Esophagus squamous epithelium (tissue), 5 donors: ENCODE measurements around the gene SGSM1. TPM values are rescaled to one million over a fixed set of nuclear protein-coding genes. Genes with fewer than 3 reads are reported as not detected.

Experiments
- DNase-seq: peaks from one replicate; lab custom pipeline; 2025; lab: John Stamatoyannopoulos, UW
- H3K27ac ChIP-seq, 4 donors: fragments of 200-600 bp; sonication (generic); one replicate each; pipeline ENCODE4 v1.5.1; 2016 to 2019; ENCODE audit warnings: mild to moderate bottlenecking in 1 of 4
- H3K27me3 ChIP-seq, 4 donors: fragments of 200-600 bp; sonication (generic); 1 replicate in 3 of 4; 2 replicates in 1 of 4; pipeline versions ENCODE4 v1.5.1 to v1.6.0; 2017 to 2021; ENCODE audit warnings: antibody characterized with exemption in 1 of 4
- H3K36me3 ChIP-seq, 3 donors: fragments of 200-600 bp; sonication (generic); one replicate each; pipeline ENCODE4 v1.5.1; 2016 to 2019
- H3K4me1 ChIP-seq, 3 donors: fragments of 200-600 bp; sonication (generic); one replicate each; pipeline ENCODE4 v1.5.1; 2017 to 2019
- H3K4me3 ChIP-seq, 4 donors: fragments of 200-600 bp; sonication (generic); 1 replicate in 3 of 4; 2 replicates in 1 of 4; pipeline ENCODE4 v1.5.1; 2016 to 2019; ENCODE audit warnings: mild to moderate bottlenecking in 2 of 4, moderate library complexity in 1 of 4
- H3K9me3 ChIP-seq, 3 donors: fragments of 200-600 bp; sonication (generic); one replicate each; pipeline ENCODE4 v1.5.1; 2016 to 2019
- CTCF ChIP-seq, 6 experiments: fragments of 450-650 bp in 4 of 6; fragments of 200-600 bp in 2 of 6; sonication (generic) in 2 of 6; IDR thresholded peaks; one replicate each; pipeline ENCODE4 v1.5.1; 2016 to 2019; ENCODE audit warnings: antibody characterized with exemption in 6 of 6, mild to moderate bottlenecking in 4 of 6, moderate library complexity in 4 of 6
- POLR2A ChIP-seq, 4 donors: fragments of 450-650 bp; IDR thresholded peaks; one replicate each; pipeline ENCODE4 v1.6.1; 2017; ENCODE audit warnings: antibody characterized with exemption in 4 of 4, mild to moderate bottlenecking in 4 of 4, moderate library complexity in 3 of 4
- WGBS, 2 donors: methylation state at CpG; one replicate each; pipeline ENCODE4 v1.1.5; 2018; 5-methylcytosine and 5-hydroxymethylcytosine counted together
- intact Hi-C: fragments of 100-400 bp; cut with DNase I; formaldehyde crosslinking; loops from one replicate; pipeline ENCODE4 v1.15.0; 2022
- total RNA-seq, 4 donors: library from RNA; depleted of rRNA; stranded (reverse); fragments of >200 nt; gene quantifications; one replicate each; pipeline ENCODE4 v1.1.0, GENCODE V29; 2016
- donor health status: DM: yes; HTN: yes; CAD: no.

SGSM1 gene
- total RNA-seq, 4 donors from 2014 or later: 0.09 to 0.57 (median 0.18) TPM

- no peak for DNase-seq
- H3K4me1 ChIP-seq: no peaks in the 10 kb centered on the region
- H3K9me3 ChIP-seq: no peaks in the 10 kb centered on the region
- H3K4me3 ChIP-seq: no peak overlapping the region
- no peaks in the 10 kb centered on the region for H3K27me3 ChIP-seq
- intact Hi-C loops: no loop called here
- 53 to 74% methylated on average over 3 of the region's 4 CpGs for WGBS, 2 donors
- TF ChIP-seq POLR2A (IDR thresholded peaks at IDR 0.05) (no peak), CTCF (IDR thresholded peaks at IDR 0.05) (no peak)
- H3K27ac ChIP-seq: no peak overlapping the region
- H3K36me3 ChIP-seq: no peaks in the 10 kb centered on the region
Measured at GRCh38 chr22:24875862-24876506, 70.0 kb downstream of the SGSM1 start.

DNA sequence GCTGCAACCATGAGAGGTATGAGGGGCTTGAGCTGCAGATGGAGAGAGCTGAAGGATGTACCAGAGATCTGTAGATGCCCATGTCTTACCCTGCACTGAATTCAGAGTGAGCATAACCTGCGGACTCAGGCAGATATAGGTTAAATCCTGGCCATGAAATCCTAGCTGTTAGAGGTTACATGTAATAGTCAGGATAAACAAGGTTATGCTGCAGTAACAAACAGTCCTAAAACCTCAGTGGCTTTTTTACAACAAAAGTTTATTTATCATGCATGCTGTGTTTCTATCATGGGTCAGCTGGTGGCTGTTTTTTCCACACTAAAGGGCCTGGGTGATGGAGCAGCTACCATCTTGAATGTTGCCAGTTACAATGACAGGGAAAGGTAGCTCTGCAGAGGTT is 70.7 kb downstream of the SGSM1 start:
- Histone ChIP-seq H3K4me3 (no peak overlapping the region), H3K27me3 (no peaks in the 10 kb centered on the region), H3K4me1 (no peaks in the 10 kb centered on the region), H3K27ac (no peak overlapping the region), H3K36me3 (no peaks in the 10 kb centered on the region), H3K9me3 (no peaks in the 10 kb centered on the region)
- no peak for DNase-seq
- 100% methylated on average over 1 of the region's 1 CpG for WGBS, 2 donors
- intact Hi-C loops: no loop called here
- TF ChIP-seq POLR2A (IDR thresholded peaks at IDR 0.05): no peak
- TF ChIP-seq CTCF (IDR thresholded peaks at IDR 0.05): no peak

GRCh38 chr22:24878969-24879368 is 73.0 kb downstream of the SGSM1 start:
- no peak for DNase-seq
- no peak for TF ChIP-seq POLR2A (IDR thresholded peaks at IDR 0.05)
- TF ChIP-seq CTCF (IDR thresholded peaks at IDR 0.05): no peak
- 81 to 94% methylated on average over 2 of the region's 2 CpGs for WGBS, 2 donors
- H3K36me3 ChIP-seq: no peaks in the 10 kb centered on the region
- H3K27me3 ChIP-seq: no peaks in the 10 kb centered on the region
- no peak overlapping the region for H3K4me3 ChIP-seq
- H3K4me1 ChIP-seq: no peaks in the 10 kb centered on the region
- H3K27ac ChIP-seq: no peak overlapping the region
- intact Hi-C loops: no loop called here
- no peaks in the 10 kb centered on the region for H3K9me3 ChIP-seq

DNA sequence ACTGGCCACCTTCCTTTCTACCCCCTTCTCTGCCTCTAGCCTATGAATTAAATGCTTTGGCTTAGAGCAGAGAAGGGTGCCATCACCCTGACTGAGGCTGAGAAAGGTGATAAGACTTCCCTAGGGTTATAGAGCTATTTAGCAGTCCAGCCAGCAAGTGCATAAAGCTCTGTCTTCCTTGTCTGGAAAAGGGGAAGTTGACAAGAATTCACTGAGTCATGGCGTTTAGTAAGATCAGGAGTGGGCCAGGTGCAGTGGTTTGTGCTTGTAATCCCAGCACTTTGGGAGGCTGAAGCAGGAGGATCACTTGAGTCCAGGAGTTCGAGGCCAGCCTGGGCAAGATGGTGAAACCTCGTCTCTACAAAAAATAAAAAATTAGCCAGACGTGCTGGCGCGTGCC is 77.4 kb downstream of the SGSM1 start:
- no peak overlapping the region for H3K4me3 ChIP-seq
- no peak for DNase-seq
- H3K36me3 ChIP-seq: no peaks in the 10 kb centered on the region
- WGBS, 2 donors: 73 to 79% methylated on average over 6 of the region's 6 CpGs
- H3K27me3 ChIP-seq: no peaks in the 10 kb centered on the region
- intact Hi-C loops: no loop called here
- TF ChIP-seq POLR2A (IDR thresholded peaks at IDR 0.05) (no peak), CTCF (IDR thresholded peaks at IDR 0.05) (no peak)
- no peaks in the 10 kb centered on the region for H3K4me1 ChIP-seq
- no peak overlapping the region for H3K27ac ChIP-seq
- no peaks in the 10 kb centered on the region for H3K9me3 ChIP-seq

DNA sequence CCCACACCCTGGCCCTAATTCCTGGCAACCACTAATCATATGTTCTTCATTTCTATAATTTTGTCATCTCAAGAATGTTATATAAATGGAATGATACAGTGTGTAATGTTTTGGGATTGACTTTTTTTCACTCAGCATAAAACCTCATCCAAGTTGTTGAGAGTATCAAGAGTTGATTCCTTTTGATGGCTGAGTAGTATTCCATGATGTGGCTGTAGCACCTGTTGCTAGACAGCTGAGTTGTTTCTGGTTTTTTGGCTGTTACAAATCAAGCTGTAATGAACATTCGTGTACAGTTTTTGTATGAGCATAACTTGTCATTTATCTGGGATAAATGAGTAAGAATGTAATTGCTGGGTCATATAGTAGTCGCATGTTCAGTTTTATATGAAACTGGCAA is 81.2 kb downstream of the SGSM1 start:
- Histone ChIP-seq H3K9me3 (no peaks in the 10 kb centered on the region), H3K27me3 (no peaks in the 10 kb centered on the region), H3K4me3 (no peak overlapping the region), H3K27ac (no peak overlapping the region), H3K4me1 (no peaks in the 10 kb centered on the region), H3K36me3 (no peaks in the 10 kb centered on the region)
- 73 to 80% methylated on average over 2 of the region's 2 CpGs for WGBS, 2 donors
- TF ChIP-seq CTCF (IDR thresholded peaks at IDR 0.05): no peak
- TF ChIP-seq POLR2A (IDR thresholded peaks at IDR 0.05): no peak
- DNase-seq: no peak
- intact Hi-C loops: no loop called here
